NB4 (cell line): ENCODE results near the gene BCAR3.

ENCODE experiments used
- TF ChIP-seq, protein P1 (sequence below): IDR thresholded peaks from one replicate; pipeline ENCODE4 v1.5.1; 2012; ENCODE audit warnings: low read depth, low read length
- TF ChIP-seq, protein P2 (sequence below): IDR thresholded peaks from 2 replicates; pipeline ENCODE4 v1.6.1; 2011; ENCODE audit warnings: low read depth, low read length

DNA sequence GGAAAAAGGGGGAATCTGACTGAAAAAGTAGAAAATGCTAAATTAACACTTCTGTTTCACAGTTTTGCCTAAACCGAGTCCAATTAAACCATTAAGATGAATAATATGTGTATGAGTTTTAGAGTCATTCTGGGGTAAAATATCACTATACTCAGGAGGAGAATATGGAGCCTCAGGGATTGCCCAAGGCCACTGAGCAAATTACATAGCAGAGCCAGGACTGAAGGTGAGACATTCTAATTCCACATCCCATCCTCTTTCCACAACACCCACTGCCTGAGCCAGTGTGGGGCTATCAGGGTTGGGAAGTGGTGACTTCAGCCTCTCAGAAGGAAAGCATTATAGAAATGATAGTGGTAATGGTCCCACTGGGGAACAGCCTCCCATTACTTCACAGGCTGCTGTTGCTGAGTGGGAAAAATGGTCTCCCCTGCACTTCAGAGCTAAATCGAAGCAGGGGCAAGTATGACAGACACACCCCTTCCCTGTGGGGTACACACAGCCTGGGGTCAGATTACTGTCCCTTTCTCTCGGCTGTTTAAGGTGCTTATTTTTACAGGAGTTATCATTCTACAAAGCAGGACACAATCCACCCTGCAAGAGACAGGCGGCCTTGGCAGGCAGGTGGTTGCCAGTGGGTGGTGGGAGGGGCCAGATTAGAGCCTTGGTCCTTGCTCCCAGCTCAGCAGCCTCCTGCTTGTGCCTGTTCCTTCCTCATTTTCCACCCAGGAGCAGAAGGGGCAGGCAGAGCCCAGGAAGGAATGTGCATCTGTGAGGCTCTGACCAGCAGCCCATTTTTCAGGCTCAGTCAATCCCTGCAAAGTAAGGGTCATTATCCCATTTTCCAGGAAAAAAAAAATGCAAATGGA, 9.5 kb upstream of the BCAR3 start:
- TF ChIP-seq, protein P1, sequence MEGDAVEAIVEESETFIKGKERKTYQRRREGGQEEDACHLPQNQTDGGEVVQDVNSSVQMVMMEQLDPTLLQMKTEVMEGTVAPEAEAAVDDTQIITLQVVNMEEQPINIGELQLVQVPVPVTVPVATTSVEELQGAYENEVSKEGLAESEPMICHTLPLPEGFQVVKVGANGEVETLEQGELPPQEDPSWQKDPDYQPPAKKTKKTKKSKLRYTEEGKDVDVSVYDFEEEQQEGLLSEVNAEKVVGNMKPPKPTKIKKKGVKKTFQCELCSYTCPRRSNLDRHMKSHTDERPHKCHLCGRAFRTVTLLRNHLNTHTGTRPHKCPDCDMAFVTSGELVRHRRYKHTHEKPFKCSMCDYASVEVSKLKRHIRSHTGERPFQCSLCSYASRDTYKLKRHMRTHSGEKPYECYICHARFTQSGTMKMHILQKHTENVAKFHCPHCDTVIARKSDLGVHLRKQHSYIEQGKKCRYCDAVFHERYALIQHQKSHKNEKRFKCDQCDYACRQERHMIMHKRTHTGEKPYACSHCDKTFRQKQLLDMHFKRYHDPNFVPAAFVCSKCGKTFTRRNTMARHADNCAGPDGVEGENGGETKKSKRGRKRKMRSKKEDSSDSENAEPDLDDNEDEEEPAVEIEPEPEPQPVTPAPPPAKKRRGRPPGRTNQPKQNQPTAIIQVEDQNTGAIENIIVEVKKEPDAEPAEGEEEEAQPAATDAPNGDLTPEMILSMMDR, result no peak
- TF ChIP-seq, protein P2, sequence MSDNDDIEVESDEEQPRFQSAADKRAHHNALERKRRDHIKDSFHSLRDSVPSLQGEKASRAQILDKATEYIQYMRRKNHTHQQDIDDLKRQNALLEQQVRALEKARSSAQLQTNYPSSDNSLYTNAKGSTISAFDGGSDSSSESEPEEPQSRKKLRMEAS, result no peak
